H9 (cell line): Measurements from ENCODE around the gene ARG1. TPM values are rescaled to one million over a fixed set of nuclear protein-coding genes. Genes with fewer than 3 reads are reported as not detected.

Source experiments
- DNase-seq: peaks from one replicate; pipeline ENCODE4 v3.0.0-alpha.2; 2017
- H2AFZ ChIP-seq: one replicate; pipeline ENCODE4 v1.6.1; 2013; ENCODE audit warnings: mild to moderate bottlenecking, low read length, control low read depth, moderate library complexity
- H2AK5ac ChIP-seq: 2 replicates; pipeline ENCODE4 v1.6.1; 2013; ENCODE audit warnings: low read length, control low read depth, mixed read lengths; ENCODE audit not compliant: insufficient read length
- H2BK120ac ChIP-seq: one replicate; pipeline ENCODE4 v1.6.1; 2013; ENCODE audit warnings: low read depth, mild to moderate bottlenecking, low read length, control low read depth, inconsistent platforms; ENCODE audit not compliant: poor library complexity, severe bottlenecking
- H2BK12ac ChIP-seq: 2 replicates; pipeline ENCODE4 v1.6.1; 2013; ENCODE audit warnings: low read length, control low read depth, mixed read lengths, low read depth; ENCODE audit not compliant: insufficient read length
- H2BK15ac ChIP-seq: 2 replicates; pipeline ENCODE4 v1.6.1; 2013; ENCODE audit warnings: low read depth, low read length, control low read depth
- H2BK20ac ChIP-seq: one replicate; pipeline ENCODE4 v1.6.1; 2013; ENCODE audit warnings: low read depth, mild to moderate bottlenecking, low read length, control low read depth, inconsistent platforms; ENCODE audit not compliant: poor library complexity, severe bottlenecking
- H2BK5ac ChIP-seq: 2 replicates; pipeline ENCODE4 v1.6.1; 2013; ENCODE audit warnings: low read length, control low read depth, mixed read lengths; ENCODE audit not compliant: insufficient read length
- H3K14ac ChIP-seq: 2 replicates; pipeline ENCODE4 v1.6.1; 2013; ENCODE audit warnings: low read length, control low read depth; ENCODE audit not compliant: insufficient read depth
- H3K18ac ChIP-seq: 2 replicates; pipeline ENCODE4 v1.6.1; 2013; ENCODE audit warnings: low read depth, mild to moderate bottlenecking, mixed read lengths, low read length, control low read depth; ENCODE audit not compliant: insufficient read length
- H3K23ac ChIP-seq: 2 replicates; pipeline ENCODE4 v1.6.1; 2013; ENCODE audit warnings: low read length, control low read depth, mixed read lengths, low read depth; ENCODE audit not compliant: insufficient read length
- H3K23me2 ChIP-seq: 2 replicates; pipeline ENCODE4 v1.6.1; 2013; ENCODE audit warnings: low read depth, mild to moderate bottlenecking, mixed read lengths, low read length, control low read depth; ENCODE audit not compliant: insufficient read length, poor library complexity, severe bottlenecking
- H3K27ac ChIP-seq: 2 replicates; pipeline ENCODE4 v1.5.1; 2013; ENCODE audit warnings: low read length, control low read depth, mixed read lengths, low read depth; ENCODE audit not compliant: insufficient read length
- H3K27me3 ChIP-seq: 2 replicates; pipeline ENCODE4 v1.6.1; 2013; ENCODE audit warnings: low read length, control low read depth, inconsistent platforms; ENCODE audit not compliant: insufficient read depth
- H3K4ac ChIP-seq: 2 replicates; pipeline ENCODE4 v1.6.1; 2013; ENCODE audit warnings: low read depth, mild to moderate bottlenecking, control low read depth, inconsistent platforms, low read length, moderate library complexity
- H3K4me1 ChIP-seq: 2 replicates; pipeline ENCODE4 v1.6.1; 2013; ENCODE audit warnings: low read length, control low read depth, inconsistent platforms; ENCODE audit not compliant: insufficient read depth
- H3K4me2 ChIP-seq: 2 replicates; pipeline ENCODE4 v1.6.1; 2013; ENCODE audit warnings: low read length, control low read depth, mixed read lengths; ENCODE audit not compliant: insufficient read length, insufficient read depth
- H3K56ac ChIP-seq: 2 replicates; pipeline ENCODE4 v1.6.1; 2013; ENCODE audit warnings: low read depth, mild to moderate bottlenecking, mixed read lengths, low read length, control low read depth; ENCODE audit not compliant: insufficient read length
- H3K79me1 ChIP-seq: 2 replicates; pipeline ENCODE4 v1.6.1; 2013; ENCODE audit warnings: low read depth, mild to moderate bottlenecking, moderate library complexity, low read length, control low read depth, inconsistent platforms; ENCODE audit not compliant: insufficient read depth, poor library complexity, severe bottlenecking
- H3K79me2 ChIP-seq: 2 replicates; pipeline ENCODE4 v1.6.1; 2013; ENCODE audit warnings: low read length, control low read depth, inconsistent platforms; ENCODE audit not compliant: insufficient read depth
- H3K9ac ChIP-seq: 2 replicates; pipeline ENCODE4 v1.6.1; 2013; ENCODE audit warnings: low read length, control low read depth, mixed read lengths; ENCODE audit not compliant: insufficient read length; ENCODE audit errors: extremely low read depth
- H3K9me3 ChIP-seq: one replicate; pipeline ENCODE4 v1.6.1; 2013; ENCODE audit warnings: low read depth, low read length, inconsistent platforms; ENCODE audit not compliant: control insufficient read depth
- H3T11ph ChIP-seq: one replicate; pipeline ENCODE4 v1.6.1; 2013; ENCODE audit warnings: mild to moderate bottlenecking, low read length, control low read depth, inconsistent platforms
- H4K20me1 ChIP-seq: one replicate; pipeline ENCODE4 v1.6.1; 2013; ENCODE audit not compliant: control insufficient read depth, insufficient read length, insufficient read depth
- H4K5ac ChIP-seq: 2 replicates; pipeline ENCODE4 v1.6.1; 2013; ENCODE audit warnings: low read depth, mild to moderate bottlenecking, mixed read lengths, low read length, control low read depth; ENCODE audit not compliant: insufficient read length
- H4K8ac ChIP-seq: replicated peaks from 2 replicates; pipeline ENCODE4 v1.6.1; 2013; ENCODE audit warnings: low read length, control low read depth, mixed read lengths, low read depth; ENCODE audit not compliant: insufficient read length
- H4K91ac ChIP-seq: 2 replicates; pipeline ENCODE4 v1.6.1; 2013; ENCODE audit warnings: low read depth, mild to moderate bottlenecking, moderate library complexity, mixed read lengths, low read length, control low read depth; ENCODE audit not compliant: insufficient read length
- H3K27ac Mint-ChIP-seq, 3 experiments: 2 replicates in 2 of 3; 3 replicates in 1 of 3; pipeline ENCODE4 v1.8.0; 2020 to 2021; ENCODE audit warnings: mixed read lengths in 3 of 3, mild to moderate bottlenecking in 1 of 3, moderate library complexity in 1 of 3
- H3K27me3 Mint-ChIP-seq: 2 replicates; pipeline ENCODE4 v1.8.0; 2021; ENCODE audit warnings: low read depth, mild to moderate bottlenecking, moderate library complexity, mixed read lengths
- H3K36me3 Mint-ChIP-seq, 3 experiments: 2 replicates in 2 of 3; 3 replicates in 1 of 3; pipeline ENCODE4 v1.8.0; 2020 to 2021; ENCODE audit warnings: low read depth in 3 of 3, mixed read lengths in 3 of 3; ENCODE audit not compliant: insufficient read depth in 1 of 3
- H3K4me1 Mint-ChIP-seq, 2 experiments: 2 replicates each; pipeline ENCODE4 v1.8.0; 2020; ENCODE audit warnings: mixed read lengths in 2 of 2
- H3K4me3 Mint-ChIP-seq, 2 experiments: 2 replicates in 1 of 2; 3 replicates in 1 of 2; pipeline ENCODE4 v1.8.0; 2020 to 2021; ENCODE audit warnings: mild to moderate bottlenecking in 2 of 2, mixed read lengths in 2 of 2, moderate library complexity in 1 of 2
- H3K9me3 Mint-ChIP-seq, 2 experiments: 2 replicates in 1 of 2; 3 replicates in 1 of 2; pipeline ENCODE4 v1.8.0; 2020; ENCODE audit warnings: mild to moderate bottlenecking in 2 of 2, mixed read lengths in 2 of 2, moderate library complexity in 1 of 2
- CTCF ChIP-seq: fragments of 200-600 bp; sonication (generic); conservative IDR thresholded peaks from 3 replicates; pipeline ENCODE4 v1.8.0; 2021; ENCODE audit warnings: antibody characterized with exemption, mild to moderate bottlenecking
- WGBS: extraction: QIAGEN DNeasy Blood & Tissue Kit; methylation state at CpG from one replicate; pipeline ENCODE4 v1.1.7; 2013; ENCODE audit warnings: missing lambda C conversion rate, low lambda C conversion rate, mixed read lengths; ENCODE audit not compliant: insufficient read length; ENCODE audit errors: extremely low coverage; 5-methylcytosine and 5-hydroxymethylcytosine counted together
- total RNA-seq: library from RNA; stranded (reverse); gene quantifications from 2 replicates; pipeline ENCODE4 v1.2.1, GENCODE V29; 2021

The ARG1 gene
- total RNA-seq, 1 experiment from 2014 or later: not detected

DNA sequence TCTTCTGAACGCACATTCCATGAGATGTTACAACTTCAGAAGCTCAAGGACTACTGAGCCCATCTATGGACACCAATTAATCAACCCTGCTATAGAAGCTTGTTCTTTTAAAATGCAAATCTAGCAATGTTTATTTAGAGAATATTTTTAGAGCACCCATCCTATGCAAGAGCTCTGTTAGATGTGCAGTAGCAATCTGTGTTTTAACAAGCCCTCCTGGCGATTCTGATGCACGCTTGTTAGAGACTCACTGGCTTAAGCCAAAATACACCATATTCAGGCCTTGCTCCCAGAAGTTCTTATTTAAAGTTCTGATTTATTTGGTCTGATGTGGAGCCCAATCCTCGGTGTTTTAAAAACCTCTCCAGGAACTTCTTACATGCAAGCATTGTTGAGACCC, 21.1 kb upstream of the ARG1 start:
- no peak overlapping the region for H3K4ac ChIP-seq
- Mint-ChIP-seq H3K27me3 (no peaks in the 10 kb centered on the region; the same call in 1 of the 2 replicates), H3K27ac (no peak overlapping the region), H3K36me3 (no peaks in the 10 kb centered on the region), H3K4me3 (no peak overlapping the region), H3K9me3 (no peaks in the 10 kb centered on the region), H3K4me1 (no peaks in the 10 kb centered on the region)
- H3K4me2 ChIP-seq: no peak overlapping the region
- H3K56ac ChIP-seq: no peak overlapping the region
- no peak overlapping the region for H2AK5ac ChIP-seq
- H4K20me1 ChIP-seq: no peaks in the 10 kb centered on the region
- no peak overlapping the region for H3K14ac ChIP-seq
- no CpG with 5 or more reads among the region's 4 CpGs for WGBS
- no peak for DNase-seq
- H2BK15ac ChIP-seq: no peak overlapping the region
- H4K91ac ChIP-seq: no peak overlapping the region
- H3K23ac ChIP-seq: no peak overlapping the region
- no peak overlapping the region for H2BK5ac ChIP-seq
- H2AFZ ChIP-seq: no peak overlapping the region
- H3K23me2 ChIP-seq: no peaks in the 10 kb centered on the region
- no peak overlapping the region for H3K9ac ChIP-seq
- H3K27ac ChIP-seq: no peak overlapping the region
- H3K4me1 ChIP-seq: no peaks in the 10 kb centered on the region
- no peaks in the 10 kb centered on the region for H3K9me3 ChIP-seq
- no peak overlapping the region for H3T11ph ChIP-seq
- no peak overlapping the region for H2BK120ac ChIP-seq
- no peak overlapping the region for H3K18ac ChIP-seq
- no peak overlapping the region for H2BK20ac ChIP-seq
- H4K8ac ChIP-seq: no peak overlapping the region
- no peaks in the 10 kb centered on the region for H3K27me3 ChIP-seq
- H4K5ac ChIP-seq: no peak overlapping the region
- no peak overlapping the region for H2BK12ac ChIP-seq
- H3K79me2 ChIP-seq: no peaks in the 10 kb centered on the region
- TF ChIP-seq CTCF: no peak
- no peaks in the 10 kb centered on the region for H3K79me1 ChIP-seq
